Activated CD4-positive, CD25-positive, alpha-beta regulatory T cell treated with anti-CD3 and anti-CD28 coated beads, Interleukin-2, amount 50 U/mL, for 24 hours (primary cell): ENCODE measurements around the gene PLXNA4.

Experiments used
- ATAC-seq, 2 donors: fragments of 150-1000 bp; cut with Tn5 transposase; one replicate each; pipeline ENCODE4 v1.10.0; 2021; ENCODE audit warnings: mild to moderate bottlenecking in 1 of 2, moderate library complexity in 1 of 2

The PLXNA4 gene

DNA sequence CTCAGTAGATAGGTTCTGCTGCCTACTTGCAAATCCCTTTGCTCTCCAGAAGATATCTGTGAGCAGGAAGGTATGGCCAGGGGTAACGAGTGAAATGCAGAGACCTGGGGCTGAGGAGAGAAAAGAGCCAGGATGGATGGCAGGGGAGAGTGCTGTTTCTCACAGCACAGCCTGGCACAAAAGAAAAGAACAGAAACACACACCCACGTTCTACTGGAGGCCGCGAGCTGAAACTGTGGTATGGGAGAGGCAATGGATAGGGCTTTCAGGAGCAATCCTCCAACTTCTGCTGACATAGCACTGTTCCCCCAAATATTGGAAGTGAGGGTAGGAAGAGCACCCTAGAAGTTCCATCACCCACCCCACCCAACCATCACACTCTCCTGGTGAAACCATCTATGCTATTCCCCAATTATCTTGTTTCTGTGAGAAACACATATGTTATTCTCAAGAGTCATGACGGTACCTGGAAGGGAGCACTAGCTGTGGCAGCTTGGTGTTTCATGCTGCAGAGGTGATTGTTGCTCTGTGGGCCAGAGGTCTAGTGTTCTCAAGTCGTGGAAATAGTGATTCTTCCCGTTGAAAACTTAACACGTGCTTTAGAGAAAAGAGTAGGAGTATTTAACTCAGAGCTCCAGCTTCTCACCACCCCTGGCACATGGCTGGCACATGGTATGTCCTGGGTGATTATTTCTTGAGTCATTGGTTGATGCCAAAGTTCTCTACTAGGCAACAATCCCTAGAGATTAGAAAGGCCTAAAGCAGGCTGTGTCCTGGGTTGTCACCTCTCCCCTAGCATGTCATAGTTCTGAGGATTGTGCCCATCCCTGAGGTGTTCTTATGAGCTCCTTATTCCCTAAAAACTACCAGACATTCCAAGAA is 198.3 kb downstream of the PLXNA4 start:
- ATAC-seq, result no peak

DNA sequence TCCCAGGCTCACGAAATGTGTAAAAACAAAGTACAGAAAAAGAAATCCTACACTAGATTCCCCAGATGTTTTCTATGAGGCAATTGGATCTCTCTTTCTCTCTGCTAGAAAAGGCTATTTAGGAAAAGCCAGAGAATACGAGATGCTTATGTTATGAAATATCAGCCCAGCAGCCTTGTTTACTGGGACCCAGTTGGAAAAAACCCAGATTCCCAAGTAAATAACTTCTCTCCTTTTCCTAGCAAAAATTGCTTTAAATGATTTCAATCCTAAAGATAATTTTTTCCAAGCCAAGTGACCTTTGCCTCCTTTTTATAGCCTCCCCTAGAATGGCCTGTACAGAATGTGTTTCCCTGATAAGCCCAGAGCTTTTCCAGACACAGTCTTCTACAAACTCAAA is 199.3 kb downstream of the PLXNA4 start:
- ATAC-seq, result no peak

DNA sequence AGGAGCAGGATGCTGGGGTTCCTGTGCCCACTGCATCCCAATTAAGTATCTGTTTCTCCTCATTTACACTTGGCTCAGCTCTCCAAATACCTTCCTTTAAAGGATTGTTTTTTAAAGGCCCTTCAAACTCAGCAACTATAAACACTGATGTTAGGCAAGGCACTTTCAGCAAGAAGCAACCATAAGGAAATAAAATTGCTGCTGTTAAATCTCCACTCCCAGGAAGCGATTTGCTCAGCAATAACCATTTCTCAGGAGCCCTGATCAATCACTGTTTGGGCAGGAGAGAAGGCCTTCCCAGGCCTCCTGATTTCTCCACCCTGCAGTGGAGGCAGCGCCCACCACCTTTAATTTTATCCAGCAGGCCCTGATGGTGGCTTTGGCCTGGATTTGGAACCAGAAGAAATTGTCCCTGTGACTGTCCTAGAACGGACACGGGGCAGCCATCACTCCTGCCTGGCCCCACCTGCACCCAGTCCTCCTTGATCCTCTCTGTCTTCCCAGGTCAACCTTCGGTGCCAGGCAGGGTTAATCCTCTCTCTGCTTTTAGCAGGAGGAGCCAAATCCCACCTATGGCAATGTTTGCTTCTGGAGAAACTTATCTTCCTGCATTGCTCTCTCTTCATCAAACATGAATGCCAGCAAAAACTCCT is 199.8 kb downstream of the PLXNA4 start:
- ATAC-seq, result no peak

DNA sequence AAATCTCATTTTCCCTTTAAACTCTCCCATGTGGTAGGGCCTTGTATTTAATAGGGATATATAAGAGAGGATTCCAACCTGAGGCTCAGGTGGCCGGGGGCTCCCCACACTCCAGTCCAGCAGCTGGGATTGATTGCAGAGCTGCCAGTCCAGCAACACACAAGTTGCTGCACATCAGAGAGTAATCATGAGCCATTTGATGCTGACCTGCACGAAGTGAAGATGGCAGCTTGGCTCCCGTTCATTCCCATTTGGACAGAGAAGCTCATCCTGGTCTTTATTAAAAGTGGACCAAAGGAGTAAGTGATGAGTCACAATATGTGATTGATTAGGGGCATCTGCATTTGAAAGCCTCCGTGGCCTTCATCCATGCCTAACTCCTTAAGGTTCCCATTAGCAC is 202.4 kb downstream of the PLXNA4 start:
- no peak for ATAC-seq

DNA sequence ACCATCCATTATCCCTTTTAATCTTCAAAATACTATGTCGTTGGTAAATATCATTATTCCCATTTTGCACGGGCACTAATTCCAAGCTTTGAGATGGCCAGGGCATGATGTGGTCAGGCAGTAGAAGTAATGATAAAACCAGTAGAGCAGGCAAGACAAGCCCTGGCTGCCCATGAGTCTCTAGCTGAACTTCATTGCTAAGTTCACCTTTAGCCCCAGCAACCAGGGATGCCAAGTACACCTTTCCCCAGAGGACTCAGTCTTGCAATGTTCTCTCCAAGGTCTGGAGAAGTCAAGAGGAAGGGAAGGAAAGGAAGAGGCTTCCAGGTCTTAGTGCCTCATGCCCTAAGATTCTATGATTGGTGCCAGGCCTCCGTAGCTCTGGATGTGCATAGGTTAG is 203.2 kb downstream of the PLXNA4 start:
- no peak for ATAC-seq

DNA sequence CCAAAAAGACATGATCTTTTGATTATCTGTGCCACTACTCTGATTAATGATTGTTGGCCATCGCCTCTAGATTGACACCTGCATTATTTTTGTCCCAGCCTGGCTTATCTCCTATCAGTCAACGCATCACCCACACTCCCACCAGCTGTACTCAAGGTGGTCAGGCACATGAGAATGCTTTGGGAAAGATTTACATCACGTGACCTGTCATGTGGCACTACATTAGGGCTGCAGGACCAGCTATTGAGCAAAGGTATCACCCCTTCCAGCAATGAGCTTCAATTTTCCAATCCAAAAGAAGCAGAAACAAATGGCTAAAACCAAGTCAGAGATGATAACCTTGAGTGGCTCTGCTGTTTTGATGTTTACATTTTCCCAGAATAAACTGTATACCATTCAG is 204.3 kb downstream of the PLXNA4 start:
- ATAC-seq, result no peak

DNA sequence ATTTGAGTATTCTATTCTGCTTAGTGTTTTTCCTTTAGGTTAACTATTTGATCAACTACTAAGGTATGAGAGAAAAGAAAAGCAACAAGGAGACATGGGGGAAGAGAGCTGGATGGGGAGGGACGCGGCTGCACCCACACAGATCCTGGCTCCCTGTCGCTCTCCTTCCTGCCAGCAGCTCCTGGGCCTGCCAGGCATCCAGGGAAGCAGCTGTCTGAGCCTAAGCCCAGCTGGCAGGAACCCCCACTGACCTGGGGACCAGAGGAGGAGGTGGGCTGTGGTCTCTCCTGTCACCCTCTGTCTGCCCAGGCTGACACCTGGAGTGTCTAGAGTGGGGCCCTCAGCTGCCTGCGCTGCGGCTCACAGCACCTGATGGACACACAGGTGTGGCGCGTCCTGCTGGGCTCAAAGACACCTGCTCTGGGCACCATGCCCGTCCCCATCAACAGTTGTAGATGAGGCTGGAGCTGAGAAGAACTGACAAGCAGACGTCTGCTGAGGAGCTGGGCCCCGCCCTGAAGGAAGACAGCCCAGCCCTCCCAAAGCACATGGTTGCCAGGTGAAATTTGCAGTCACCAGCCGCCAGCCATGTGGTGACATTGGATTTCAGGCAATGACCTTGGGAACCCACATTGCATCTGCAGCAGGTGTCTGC is 207.9 kb downstream of the PLXNA4 start:
- ATAC-seq, result no peak

DNA sequence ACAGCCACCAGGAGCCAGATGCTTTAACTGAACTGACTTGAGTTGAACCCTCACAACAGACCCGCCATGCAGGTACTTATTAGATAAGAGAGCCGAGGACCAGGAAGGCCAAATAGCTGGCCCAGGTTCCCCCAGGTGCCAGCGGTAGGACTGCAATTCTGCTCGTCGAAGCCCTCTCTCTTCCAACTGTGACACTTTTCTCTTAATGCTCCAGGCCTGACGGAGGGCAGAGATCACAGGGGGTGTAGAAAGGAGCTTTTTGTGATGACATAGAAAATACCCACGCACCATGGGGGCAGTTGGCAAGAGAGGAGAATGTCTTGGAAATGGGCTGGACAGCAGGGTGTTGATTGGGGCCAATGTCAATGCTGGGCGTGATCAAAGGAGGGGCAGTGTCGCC is 208.5 kb downstream of the PLXNA4 start:
- ATAC-seq, result no peak

DNA sequence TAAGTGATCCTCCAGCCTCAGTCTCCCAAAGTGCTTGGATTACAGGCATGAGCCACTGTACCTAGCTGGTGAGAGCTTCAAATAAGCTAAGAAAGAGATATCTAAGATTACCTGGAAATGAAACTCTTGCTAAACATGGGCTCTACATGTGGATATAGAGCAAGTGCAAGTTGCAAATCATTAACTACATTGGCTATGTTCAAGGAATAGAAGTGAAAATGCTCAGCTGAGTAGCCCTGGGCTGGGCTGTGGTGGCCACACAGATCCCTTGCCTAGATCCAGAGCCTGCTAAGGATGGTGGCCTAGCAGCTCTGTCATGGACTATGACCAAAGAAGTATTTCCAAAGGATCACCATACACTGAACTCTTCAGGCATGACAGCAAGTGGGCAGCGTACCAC is 209.3 kb downstream of the PLXNA4 start:
- ATAC-seq, result no peak

DNA sequence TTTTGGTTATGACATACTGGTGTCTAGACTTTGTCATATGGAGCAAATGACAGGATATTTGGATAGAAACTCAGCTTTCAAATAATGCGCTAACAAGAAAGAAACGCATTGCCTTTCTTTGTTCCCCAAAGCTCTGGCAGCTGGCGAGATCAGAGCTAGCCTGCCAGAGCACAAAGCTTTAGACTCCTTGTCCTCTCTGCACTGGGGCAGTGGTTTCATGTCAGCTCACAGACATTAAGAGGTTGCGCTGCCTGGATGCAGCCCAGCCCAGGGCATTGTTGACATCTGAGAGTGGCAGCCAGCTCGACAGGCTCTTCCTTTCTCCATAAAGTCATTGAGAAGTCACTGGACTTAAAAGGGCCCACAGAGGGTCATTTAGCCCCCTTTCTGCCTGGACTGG is 212.0 kb downstream of the PLXNA4 start:
- ATAC-seq, result no peak

DNA sequence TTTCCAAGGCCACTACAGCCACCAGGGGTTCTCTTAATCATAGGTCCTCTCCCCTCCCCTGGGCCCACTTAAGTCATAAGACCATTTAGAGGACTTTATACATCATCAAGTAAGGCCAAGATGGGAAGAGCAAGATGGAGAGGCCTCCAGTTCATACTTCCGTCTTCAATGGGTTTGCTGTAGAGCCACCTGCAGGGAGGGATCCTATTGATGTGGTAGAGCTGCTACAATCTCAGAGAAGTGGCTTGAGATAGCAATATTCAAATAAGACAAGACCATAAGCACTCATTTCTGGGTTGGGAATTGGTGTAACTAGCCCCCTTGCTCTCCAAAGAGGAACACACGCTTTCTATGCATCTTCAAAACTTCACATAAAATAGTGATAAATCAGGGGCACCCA is 214.2 kb downstream of the PLXNA4 start:
- no peak for ATAC-seq

DNA sequence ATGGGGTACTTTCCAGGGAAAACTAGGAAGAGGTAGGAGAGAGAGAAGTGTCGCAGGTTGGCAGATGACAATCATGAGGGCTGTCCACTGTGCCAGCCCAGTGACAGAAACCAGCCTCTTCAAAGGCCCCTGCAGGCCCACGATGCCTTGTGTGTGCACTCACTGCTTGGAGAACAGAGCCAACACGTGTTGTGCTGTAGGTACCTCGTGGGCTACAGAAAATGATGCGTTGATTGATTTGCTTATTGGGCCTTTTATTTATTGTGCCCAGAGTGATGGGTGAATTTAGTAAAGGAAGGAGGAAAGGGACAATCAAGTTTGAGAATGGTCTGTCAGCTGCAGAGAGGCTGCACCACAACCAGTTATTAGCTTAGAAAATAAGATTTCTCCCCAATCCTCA is 215.1 kb downstream of the PLXNA4 start:
- no peak for ATAC-seq

DNA sequence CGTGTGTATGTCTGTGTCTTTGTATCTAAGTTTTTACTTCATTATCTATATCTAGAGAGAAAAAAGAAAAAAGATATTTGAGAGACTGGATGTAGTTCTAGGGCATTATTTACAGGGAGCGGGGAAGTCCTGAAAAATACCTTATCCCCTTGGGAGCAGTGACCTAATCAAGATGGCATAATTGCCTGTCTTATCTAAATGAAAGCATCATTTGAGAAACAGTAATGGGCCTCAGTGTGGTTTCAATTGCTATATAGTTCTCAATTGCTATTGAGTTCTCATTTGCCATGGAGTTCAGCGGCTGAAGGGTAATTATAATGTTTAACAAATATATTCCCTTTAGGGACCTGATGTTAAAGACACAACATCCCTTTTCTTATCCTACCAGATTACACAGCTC is 216.5 kb downstream of the PLXNA4 start:
- no peak for ATAC-seq

DNA sequence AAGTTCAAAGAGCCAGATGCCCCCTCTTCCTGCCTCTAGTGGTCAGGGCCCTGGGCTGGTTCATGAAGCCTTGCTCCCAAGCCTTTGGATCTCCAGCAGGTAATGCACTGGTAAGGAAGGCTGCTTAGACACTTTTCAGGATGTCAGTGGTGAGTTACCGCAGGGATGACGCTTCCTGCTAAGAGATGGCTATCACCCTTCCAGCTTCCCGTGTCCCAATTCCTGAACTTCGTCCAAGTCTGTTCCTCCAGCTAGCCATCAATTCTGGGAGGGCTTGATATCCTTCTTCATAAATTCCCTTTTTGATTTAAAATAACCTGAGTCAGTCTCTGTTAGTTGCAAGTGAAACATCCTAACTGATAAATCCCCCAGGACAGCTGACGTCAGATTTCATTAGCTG is 221.2 kb downstream of the PLXNA4 start:
- no peak for ATAC-seq

DNA sequence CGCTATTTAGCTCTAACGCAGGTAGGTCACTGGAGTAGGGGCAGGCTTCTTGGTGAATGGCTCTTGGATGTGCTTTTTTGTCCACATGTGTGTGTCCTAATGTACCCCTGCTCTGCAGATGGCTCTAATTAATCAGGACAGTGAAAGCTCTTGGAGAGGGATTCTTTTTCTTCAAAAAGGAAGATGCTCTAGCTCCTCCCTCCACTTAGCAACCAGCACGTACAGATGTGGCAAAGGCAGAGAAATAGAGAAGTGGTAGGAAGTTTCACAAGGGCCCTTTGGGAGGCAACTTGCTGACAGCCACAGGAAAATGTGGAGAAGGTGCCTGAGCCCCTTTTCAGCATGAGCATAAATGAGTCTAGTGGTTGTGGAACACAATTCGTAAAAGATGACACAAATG is 221.7 kb downstream of the PLXNA4 start:
- ATAC-seq, result no peak

DNA sequence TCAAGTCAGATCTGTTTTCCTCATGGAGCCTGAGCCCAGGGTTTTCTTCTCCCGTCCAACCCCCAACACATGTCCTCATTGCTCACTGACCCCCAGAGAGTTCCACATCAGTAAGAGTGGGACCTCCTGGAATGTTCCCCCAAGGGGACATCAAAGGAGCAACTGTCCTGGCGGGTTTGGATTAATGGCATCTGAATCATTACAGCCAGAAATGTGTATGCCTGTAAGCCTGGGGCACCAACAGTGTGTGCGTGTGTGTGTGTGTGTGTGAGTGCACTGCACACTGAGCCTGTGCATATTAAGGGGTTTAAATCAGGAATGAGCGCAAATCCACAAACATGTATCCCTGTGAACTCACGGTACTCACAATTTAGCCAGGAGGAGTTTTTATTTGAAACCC is 222.3 kb downstream of the PLXNA4 start:
- ATAC-seq, result no peak

DNA sequence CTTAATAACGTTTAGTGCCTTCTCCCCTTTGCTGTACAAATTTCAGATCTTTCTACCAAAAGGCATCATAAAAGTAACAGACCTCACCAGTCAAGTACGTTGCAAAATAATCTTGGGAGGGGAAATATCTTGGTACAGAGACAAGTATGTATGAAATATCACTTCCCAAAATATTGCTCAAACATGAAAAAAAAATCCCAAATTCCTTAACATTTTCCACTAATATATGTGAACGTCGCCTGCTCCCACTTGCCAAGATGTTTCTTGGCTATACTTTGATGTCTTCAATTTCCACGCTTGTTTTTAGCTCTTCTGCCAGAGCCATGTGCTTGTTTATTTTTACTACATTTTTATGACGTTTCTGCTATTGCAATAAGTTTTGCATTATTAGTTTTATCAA is 223.5 kb downstream of the PLXNA4 start:
- ATAC-seq, result no peak

DNA sequence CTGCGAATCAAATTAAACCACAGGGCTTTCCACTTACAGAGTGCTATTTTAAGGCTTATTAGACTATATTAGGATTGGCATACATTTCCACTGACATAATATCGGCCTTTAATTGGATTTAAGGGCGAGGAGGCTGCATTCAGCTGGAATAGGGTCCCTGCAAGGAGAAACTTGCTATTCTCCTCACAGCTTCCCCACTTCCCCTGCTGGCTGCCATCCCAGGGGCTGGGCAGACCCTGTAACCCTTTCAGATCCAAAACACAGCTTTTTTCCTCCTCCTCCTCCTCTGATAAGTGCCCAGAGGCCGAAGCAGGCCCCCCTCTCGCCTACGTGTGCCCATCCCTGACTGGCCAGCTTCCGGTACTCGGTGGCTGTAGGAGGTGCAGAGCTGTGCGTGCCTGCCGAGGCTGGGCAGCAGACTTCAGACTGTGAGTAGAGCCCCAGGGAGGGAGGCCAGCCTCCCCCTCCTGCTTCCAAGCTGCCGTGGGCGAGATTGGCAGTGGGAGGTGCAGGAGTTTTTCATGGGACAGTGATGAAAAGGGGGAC is 224.2 kb downstream of the PLXNA4 start:
- ATAC-seq, result no peak

DNA sequence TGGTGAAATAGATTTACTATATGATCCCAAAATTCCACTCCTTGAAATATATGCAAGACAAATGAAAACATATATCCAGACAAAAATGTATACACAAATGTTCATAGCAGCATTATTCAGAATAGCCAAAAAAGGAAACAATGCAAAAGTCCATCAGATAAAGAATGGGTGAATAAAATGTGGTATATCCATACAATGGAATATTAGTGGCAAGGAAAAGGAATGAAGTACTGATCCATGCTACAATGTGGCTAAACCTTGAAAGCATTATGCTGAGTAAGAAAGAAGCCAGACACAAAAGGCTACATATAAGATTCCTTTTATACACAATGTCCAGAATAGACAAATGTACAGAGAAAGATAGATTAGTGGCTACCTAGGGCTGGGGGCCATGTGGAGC is 225.5 kb downstream of the PLXNA4 start:
- ATAC-seq, result no peak

DNA sequence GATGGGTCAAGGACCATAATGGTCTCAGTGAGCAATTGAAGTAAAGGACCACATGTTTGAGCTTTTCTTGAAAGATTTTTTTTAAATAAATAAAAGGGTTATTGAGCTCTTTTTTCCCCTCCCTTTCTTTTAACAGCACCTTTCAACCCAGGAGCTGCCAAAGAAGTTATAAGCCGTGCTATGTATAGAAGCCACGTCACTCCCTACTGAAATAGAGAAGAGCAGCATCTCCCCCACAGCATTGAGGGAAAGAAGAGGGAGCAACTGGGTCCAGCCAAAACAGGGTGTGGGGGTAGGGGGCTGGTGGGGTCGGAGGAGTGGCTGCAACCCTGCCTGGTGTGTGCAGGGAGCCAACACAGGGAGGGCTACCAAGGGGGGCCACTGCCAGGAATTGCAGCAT is 227.2 kb downstream of the PLXNA4 start:
- no peak for ATAC-seq

DNA sequence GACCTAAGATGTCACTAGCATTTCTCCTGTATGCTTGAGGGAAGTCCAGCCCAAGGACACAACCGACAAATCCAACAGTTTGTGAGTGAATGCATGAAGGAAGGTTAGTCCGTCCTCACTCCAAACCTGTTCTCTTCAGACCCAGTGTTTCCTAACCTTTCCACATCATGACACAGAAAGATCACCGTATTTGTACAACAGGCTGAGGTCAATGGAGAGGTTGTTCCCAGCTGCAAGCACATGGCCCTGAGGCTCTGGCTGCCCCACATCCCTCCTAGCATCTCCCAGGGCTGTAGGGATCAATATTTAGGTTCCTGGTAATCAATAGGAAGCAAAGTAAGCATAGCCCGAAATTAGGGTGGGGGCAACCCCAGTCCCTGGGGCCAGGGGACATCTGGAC is 227.9 kb downstream of the PLXNA4 start:
- ATAC-seq, result no peak

DNA sequence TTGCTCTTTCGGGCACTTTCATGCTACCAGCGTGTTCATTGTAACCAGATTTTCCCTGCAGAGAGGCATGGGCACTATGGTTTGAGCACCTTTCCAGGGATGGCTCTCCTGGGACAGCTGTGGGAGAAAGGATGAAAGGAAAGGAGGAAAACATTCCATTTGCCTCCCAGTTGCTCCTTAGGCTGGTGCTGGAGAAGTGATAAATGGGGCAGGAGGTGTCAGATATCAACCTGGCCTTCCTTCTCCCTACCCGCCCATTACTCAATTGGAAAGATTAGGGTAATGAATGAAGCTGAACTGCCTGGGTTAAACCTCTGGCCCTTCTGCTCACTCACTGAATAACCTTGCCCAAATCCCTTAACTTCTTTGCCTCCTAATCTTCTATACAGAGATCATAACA is 228.4 kb downstream of the PLXNA4 start:
- no peak for ATAC-seq

DNA sequence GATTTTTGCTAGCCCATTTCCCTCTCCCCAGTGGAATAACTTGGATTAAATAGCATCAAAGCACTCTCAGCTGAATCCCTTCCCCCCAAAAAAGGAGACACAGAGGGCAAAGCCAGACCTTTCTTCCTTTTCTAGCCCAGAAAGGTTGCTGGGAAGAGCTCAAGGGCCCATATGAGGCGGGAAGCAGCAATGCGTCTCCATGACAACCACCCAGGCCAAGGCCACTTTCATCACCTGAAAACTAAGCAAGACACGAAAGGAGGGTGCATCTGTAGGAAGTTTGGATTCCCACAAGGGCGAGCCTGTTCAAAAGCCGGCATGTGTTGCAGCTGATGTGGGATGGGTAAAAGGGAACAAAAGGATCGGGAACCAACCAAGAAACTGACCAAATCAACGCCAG is 229.1 kb downstream of the PLXNA4 start:
- ATAC-seq, result no peak
